COLO829 (cell line): Measurements from ENCODE around the gene RILPL2.
"Not testable (repeated sequence)": the region's sequence is repeated elsewhere in the genome, so short reads cannot be mapped to it uniquely, and the experiment has no call there.

ENCODE experiments used
- DNase-seq: peaks from one replicate; pipeline ENCODE4 v3.0.0; 2012; ENCODE audit warnings: low spot score

The RILPL2 gene

DNA sequence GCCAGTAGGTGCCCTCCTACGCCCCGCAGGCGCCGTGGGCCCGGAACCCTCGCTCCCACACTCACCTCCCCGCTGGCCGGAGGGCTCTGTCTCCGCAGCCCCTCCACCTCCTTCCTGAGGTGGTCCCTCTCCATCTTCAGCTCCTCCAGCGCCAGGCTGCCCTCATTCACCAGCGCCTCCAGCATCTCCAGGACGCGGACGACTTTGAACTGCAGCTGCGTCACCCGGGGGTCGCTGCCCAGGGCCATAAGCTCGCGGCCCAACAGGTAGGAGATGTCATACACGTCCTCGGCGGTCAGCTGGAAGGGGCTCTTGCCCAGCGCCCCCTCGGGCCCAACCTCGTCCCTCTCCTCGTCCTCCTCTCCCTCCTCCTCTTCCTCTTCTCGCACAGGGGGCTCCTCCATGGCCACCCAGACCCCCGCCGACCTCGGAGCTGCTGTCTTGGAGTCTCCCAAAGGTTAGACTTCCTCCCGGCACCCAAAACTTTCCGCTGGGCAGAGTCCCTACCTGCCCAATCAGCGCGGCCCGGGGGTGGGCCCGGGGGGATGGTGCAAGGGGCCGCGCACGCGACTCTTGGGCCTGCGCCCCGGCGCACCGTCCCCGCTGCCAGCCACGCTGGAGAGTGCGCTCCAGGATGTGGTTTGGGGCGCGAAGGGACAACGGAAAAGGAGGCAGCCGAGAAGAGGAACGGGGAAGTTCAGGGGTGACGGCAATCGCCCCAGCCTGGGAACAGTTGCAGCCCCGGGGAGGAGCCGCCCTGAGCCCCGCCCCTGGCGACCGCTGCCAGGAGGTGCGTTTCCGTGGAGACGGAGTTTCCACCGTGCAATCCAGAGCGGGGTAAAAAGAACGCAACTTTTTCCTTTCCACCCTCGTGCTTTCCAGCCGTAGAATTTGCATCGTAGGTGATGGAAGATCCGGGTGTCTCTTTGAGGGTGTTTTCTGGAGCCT lies at the start of gene RILPL2:
RILPL2 (minus strand) TSS at position 668 of the 948 bp plus-strand sequence; CDS start at position 404, 264 bp downstream.
- peak; percentile 39 for DNase-seq

- no peak for DNase-seq
These were observed 49.3 kb upstream of the RILPL2 start for GRCh38 chr12:123485756-123486155.

- DNase-seq, result no peak
These were observed 47.2 kb upstream of the RILPL2 start for GRCh38 chr12:123483602-123484248.

DNA sequence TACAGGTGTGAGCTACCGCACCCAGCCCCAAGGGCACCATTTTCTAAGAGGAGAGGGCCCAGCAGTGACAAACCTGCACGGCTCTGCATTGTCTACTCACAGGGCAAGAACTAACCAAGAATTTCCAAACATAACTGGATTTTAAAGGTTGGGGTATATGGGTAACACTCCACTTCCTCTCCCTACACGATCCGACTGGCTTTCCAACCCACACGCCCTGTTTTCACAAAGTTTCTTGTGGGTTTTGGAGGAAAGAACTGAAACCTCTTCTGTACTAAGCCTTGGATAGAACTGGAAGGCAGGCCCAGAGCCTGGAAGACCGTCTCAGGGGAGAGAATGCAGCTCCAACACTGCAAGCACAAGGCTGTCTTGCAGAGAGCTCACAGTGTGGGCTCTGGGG lies 46.4 kb upstream of the RILPL2 start:
- no peak for DNase-seq

GRCh38 chr12:123481251-123481650 lies 44.8 kb upstream of the RILPL2 start:
- DNase-seq, result not testable (repeated sequence)

DNA sequence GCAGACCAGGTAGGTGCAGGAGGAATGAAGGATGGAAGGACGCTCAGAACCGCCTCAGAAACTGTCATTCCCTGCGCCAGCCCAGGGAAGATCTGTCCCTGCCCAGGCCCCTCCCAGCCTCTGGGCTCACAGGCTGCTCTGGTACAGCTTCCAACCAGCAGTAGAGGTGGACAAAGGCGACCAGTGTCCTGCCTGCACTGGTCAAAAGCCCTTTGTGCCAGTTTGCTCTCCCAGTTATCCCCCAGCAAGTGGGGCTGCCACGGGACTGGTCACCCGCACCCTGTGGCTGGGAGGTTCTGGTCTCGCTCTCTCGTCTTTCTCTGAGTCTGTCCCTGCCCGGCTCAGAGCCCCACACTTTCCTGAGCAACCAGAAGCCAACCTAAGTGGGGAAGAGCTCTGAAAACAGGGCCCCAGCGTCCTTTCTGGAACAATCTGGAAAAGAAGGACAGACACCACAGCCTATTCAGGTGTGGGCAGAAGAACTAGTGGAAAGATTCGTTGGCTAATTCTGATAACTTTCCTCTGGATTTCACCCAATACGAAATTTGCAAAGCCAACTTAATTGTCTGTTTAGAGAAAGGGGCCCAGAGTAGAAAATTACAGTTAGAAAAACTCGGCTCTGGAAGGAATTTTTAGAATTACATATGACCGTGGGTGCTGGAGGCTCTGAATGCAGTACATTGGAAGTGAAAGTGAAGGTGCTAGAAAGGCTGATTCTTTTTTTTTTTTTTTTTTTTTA lies 43.1 kb upstream of the RILPL2 start:
- peak; percentile 86 for DNase-seq

DNA sequence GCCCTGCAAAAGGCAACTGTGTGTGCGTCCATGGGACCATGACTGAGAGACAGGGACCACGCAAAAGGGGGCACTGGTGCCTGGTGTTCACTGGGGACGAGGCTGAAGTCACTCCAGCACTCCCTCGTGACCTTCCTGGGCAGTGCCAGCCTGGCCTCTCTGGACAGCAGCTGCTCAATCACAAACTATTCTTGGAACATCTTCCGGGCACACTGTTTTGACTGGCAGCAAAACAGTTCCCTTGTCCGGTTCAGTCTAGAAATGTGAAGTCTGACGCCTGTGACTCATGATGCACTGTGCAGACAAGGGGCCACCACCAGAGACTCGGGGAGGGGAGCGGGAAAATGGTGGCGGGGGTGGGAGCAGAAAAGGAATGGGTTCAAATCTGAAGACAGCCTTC lies 42.3 kb upstream of the RILPL2 start:
- peak; percentile 71 for DNase-seq

DNA sequence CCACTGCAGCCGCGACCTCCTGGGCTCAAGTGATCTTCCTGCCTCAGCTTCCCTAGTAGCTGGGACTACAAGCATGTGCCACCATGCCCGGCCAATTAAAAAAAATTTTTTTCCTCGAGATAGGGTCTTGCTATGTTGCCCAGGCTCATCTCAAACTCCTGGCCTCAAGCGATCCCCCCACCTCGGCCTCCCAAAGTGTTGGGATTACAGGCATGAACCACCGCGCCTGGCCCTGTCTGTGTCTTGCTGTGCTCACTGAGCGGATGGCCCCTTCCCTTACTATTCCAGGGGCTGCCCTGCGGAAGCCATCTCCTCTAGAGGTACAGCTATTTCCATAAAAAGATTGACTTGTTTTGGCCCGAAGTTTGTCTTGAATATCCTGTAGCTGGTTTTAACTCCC lies 41.6 kb upstream of the RILPL2 start:
- DNase-seq, result no peak

DNA sequence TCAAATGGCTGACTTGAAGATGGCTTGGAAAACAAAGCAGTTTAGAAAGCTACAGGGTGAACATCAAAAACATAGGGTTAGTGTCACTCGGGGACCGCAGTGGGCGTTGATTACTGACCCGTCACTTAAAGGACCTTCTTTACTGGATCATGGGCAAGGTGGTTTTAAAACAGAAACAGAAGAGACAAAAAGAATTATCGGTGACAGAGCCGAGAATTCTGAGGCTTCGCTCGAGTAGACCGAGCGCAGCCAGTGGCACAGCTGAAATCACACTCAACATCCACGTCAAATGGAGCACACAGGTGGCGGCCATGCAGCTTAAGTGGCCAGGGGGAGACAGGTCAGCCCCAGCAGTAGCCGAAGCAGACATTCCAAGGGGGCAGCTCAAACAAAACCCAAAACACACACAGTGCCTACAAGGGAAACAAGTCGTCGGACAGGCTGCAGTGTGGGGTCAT lies 38.8 kb upstream of the RILPL2 start:
- DNase-seq, result no peak

DNA sequence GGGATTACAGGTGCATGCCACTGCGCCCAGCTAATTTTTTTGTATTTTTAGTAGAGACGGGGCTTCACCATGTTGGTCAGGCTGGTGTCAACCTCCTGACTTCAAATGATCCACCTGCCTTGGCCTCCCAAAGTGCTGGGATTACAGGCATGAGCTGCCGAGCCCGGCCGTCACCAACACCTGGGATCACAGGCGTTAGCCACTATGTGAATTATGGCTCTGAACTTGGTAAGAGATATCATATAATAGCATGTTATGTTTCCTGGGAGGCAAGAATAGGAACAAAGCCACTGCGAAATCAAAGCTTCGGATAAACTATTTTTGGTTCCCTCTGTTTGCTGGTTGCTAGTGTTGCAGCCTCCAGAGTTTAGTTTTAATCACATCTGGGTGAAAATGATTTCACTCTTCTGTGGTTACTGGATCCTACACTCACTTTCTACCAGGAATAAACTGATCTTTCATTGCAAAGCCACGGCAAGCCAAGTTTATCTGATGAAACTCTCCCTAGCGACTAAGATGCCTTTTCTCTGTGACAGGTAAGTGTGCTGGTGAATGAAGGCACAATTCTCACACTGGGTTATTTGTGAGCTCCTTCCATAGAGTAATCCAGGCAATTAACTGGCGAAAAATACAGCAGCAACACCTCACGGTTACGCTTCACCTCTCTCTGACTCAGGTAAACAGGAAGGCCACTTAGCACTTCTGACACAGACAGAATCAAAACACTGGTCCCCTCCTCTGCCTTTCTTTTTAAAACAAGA lies 38.2 kb upstream of the RILPL2 start:
- no peak for DNase-seq

GRCh38 chr12:123472438-123472849 lies 36.0 kb upstream of the RILPL2 start:
- no peak for DNase-seq

GRCh38 chr12:123471374-123472068 lies 35.0 kb upstream of the RILPL2 start:
- no peak for DNase-seq

GRCh38 chr12:123469978-123470377 lies 33.5 kb upstream of the RILPL2 start:
- DNase-seq, result no peak

DNA sequence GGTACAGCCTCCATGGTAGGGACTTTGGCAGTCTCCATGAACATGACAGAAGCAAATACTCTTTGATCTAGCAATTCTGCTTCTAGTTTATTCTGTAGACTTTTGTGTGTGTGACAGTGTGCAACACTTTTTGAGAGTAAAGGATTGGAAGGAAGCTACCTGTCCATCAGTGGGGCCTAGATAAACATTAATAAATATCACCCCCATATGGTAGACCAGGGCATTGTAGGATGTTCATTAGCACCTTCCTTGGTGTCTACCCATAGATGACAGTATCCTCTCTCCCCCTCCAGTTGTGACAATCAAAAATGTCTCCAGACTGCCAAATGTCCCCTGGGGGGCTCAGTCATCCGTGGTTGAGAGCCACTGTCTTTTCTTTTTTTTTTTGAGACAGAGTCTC lies 32.3 kb upstream of the RILPL2 start:
- DNase-seq, result no peak

DNA sequence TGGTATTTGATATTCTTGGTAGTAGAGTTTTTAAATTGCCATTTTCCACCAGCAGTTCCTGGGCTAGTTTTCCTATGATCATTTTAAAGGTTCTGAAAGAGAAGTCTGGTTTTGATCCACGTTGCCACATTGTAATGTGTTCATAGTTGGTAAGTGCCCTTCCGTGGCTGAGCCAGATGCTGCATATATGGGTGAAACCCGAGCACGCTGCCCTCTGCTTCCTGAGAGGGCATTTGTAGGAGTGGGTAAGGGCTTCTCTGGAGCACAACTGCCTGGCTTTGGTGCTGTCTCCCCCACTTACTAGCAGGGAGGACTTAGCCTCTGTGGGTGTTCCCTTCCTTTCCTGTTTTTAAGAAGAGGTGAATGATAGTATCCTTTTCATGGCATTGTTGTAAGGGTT lies 28.6 kb upstream of the RILPL2 start:
- DNase-seq, result no peak

- DNase-seq, result not testable (repeated sequence)
These were observed 26.7 kb upstream of the RILPL2 start for GRCh38 chr12:123463174-123463573.

DNA sequence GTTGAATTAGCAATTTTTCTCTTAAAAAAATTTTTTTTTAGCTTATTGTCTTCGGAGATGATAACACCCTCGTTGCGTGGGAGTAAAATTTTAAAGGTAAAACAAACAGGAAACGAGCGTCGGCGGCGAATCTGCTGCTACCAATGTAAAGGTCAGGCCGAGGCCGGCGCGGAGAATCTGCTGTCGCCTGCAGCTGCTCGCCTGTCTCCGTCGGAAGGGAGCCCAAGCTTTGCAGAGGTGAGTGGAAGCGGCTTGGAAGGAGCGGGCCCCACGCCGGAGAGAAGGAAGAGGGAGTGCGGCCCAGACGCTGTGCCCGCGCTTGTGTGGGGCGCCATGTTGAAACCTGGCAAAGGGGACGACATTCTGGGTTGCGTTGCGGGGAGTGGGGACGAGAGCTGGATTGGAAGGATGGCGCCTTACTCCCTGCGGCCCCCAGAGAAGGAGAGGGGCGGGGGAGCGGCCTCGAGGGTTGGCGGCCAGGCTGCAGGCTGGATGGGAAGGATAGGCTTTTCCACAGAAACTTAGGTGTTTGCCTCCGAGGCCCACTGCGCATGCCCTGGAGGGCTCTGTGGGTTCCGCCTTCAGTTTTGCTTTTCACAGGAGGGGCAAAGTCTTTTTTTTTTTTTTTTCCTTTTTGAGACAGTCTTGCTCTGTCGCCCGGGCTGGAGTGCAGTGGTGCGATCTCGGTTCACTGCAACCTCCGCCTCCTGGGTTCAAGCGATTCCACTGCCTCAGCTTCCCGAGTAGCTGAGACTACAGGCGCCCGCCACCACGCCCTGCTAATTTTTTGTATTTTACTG lies 21.7 kb upstream of the RILPL2 start, which contains the start of gene SNRNP35:
SNRNP35 (plus strand) TSS at position 160 of the 800 bp plus-strand sequence. CDS start 7,402 bp downstream, outside the sequence.
- peak; percentile 69 for DNase-seq

DNA sequence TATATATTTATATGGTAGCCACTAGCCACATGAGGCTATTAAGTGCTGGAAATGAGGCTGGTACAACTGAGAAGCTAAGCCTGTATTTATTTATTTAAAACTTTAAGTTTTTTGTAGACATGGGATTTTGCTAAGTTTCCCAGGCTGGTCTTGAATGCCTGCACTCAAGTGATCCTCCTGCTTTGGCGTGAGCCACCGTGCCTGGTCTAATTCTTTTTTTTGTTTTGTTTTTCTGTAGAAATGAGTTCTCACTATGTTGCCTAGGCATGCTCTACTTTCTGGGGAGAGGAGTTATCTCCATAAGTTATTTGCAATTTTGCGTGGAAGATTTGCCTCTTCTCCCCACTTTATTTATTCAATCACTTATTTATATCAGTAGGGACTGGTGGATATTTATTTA lies 16.7 kb upstream of the RILPL2 start:
- DNase-seq, result no peak

GRCh38 chr12:123452276-123452550 lies 15.7 kb upstream of the RILPL2 start:
- DNase-seq, result not testable (repeated sequence)

- no peak for DNase-seq
These were observed 14.2 kb upstream of the RILPL2 start for GRCh38 chr12:123450636-123451035.
